IMR-90 (cell line): Measurements from ENCODE around the gene PEF1. TPM values are rescaled to one million over a fixed set of nuclear protein-coding genes. Genes with fewer than 3 reads are reported as not detected.

ENCODE experiments used
- ATAC-seq: fragments of 200-7000 bp; cut with Tn5 transposase; 2 replicates; pipeline ENCODE4 v1.9.1; 2020; ENCODE audit warnings: low read depth, mild to moderate bottlenecking, moderate library complexity
- BruUV-seq: library from RNA; stranded (reverse); fragments of 400-500 nt; replicated peaks from 2 replicates; lab custom pipeline; 2021; lab: Mats Ljungman, UMichigan
- CTCF ChIA-PET: fragments of 300-600 bp; formaldehyde crosslinking; extraction: SDS; loops from one replicate; lab custom pipeline; 2021; ENCODE audit warnings: antibody characterized with exemption; lab: Yijun Ruan, JAX
- POLR2A ChIA-PET: fragments of 300-600 bp; sonication (Branson Sonifier 250); formaldehyde crosslinking; loops from one replicate; lab custom pipeline; 2022; ENCODE audit warnings: antibody characterized with exemption; ENCODE audit not compliant: unreplicated experiment; lab: Charles Lee
- DNase-seq: peaks from one replicate; pipeline ENCODE4 v3.0.0; 2013
- H2AFZ ChIP-seq: replicated peaks from 2 replicates; pipeline ENCODE3; 2013; ENCODE audit warnings: low read length, mild to moderate bottlenecking; ENCODE audit not compliant: poor library complexity
- H2AK5ac ChIP-seq: 2 replicates; pipeline ENCODE4 v1.6.1; 2013; ENCODE audit warnings: low read depth, low read length, inconsistent platforms
- H2AK9ac ChIP-seq: replicated peaks from 2 replicates; pipeline ENCODE3; 2013; ENCODE audit warnings: mild to moderate bottlenecking, low read depth, low read length, moderate library complexity; ENCODE audit not compliant: poor library complexity
- H2BK120ac ChIP-seq: 2 replicates; pipeline ENCODE4 v1.6.1; 2013; ENCODE audit warnings: low read depth, low read length, inconsistent platforms
- H2BK15ac ChIP-seq: 3 replicates; pipeline ENCODE4 v1.6.1; 2013; ENCODE audit warnings: low read depth, low read length, inconsistent platforms
- H2BK20ac ChIP-seq: 2 replicates; pipeline ENCODE4 v1.6.1; 2013; ENCODE audit warnings: low read depth, mild to moderate bottlenecking, inconsistent platforms, low read length, moderate library complexity
- H2BK5ac ChIP-seq: 2 replicates; pipeline ENCODE4 v1.6.1; 2013; ENCODE audit warnings: mild to moderate bottlenecking, low read depth, low read length, inconsistent platforms; ENCODE audit not compliant: poor library complexity, severe bottlenecking
- H3K14ac ChIP-seq: replicated peaks from 2 replicates; pipeline ENCODE4 v1.6.1; 2013; ENCODE audit warnings: low read depth, low read length, inconsistent platforms
- H3K18ac ChIP-seq: 2 replicates; pipeline ENCODE4 v1.6.1; 2013; ENCODE audit warnings: low read depth, low read length, control low read depth
- H3K23ac ChIP-seq: 2 replicates; pipeline ENCODE4 v1.6.1; 2013; ENCODE audit warnings: low read depth, low read length, inconsistent platforms
- H3K27ac ChIP-seq: 2 replicates; pipeline ENCODE4 v1.5.1; 2013; ENCODE audit warnings: mild to moderate bottlenecking, control low read depth, low read length; ENCODE audit not compliant: insufficient read depth
- H3K27me3 ChIP-seq: 2 replicates; pipeline ENCODE4 v1.6.1; 2013; ENCODE audit warnings: low read length; ENCODE audit not compliant: control insufficient read depth, insufficient read depth
- H3K36me3 ChIP-seq: 2 replicates; pipeline ENCODE4 v1.6.1; 2013; ENCODE audit warnings: low read length, mixed read lengths; ENCODE audit not compliant: control insufficient read depth, insufficient read depth
- H3K4ac ChIP-seq: 2 replicates; pipeline ENCODE4 v1.6.1; 2013; ENCODE audit warnings: low read depth, low read length, inconsistent platforms
- H3K4me1 ChIP-seq: 2 replicates; pipeline ENCODE4 v1.6.1; 2013; ENCODE audit warnings: low read length, mixed read lengths; ENCODE audit not compliant: control insufficient read depth, insufficient read depth
- H3K4me2 ChIP-seq: 2 replicates; pipeline ENCODE4 v1.6.1; 2013; ENCODE audit warnings: low read depth, mild to moderate bottlenecking, control low read depth, low read length, moderate library complexity
- H3K4me3 ChIP-seq: 2 replicates; pipeline ENCODE4 v1.5.1; 2013; ENCODE audit warnings: low read depth, mild to moderate bottlenecking, control low read depth, low read length, moderate library complexity; ENCODE audit not compliant: insufficient read depth
- H3K56ac ChIP-seq: 2 replicates; pipeline ENCODE4 v1.6.1; 2013; ENCODE audit warnings: low read length, inconsistent platforms; ENCODE audit not compliant: insufficient read depth; ENCODE audit errors: extremely low read depth
- H3K79me1 ChIP-seq, 2 experiments: 2 replicates each; pipeline ENCODE4 v1.6.1; 2013; ENCODE audit warnings: low read length in 2 of 2, inconsistent platforms in 1 of 2, low read depth in 1 of 2
- H3K9ac ChIP-seq: 2 replicates; pipeline ENCODE4 v1.6.1; 2013; ENCODE audit warnings: low read depth, low read length, control low read depth
- H3K9me1 ChIP-seq: 2 replicates; pipeline ENCODE4 v1.6.1; 2013; ENCODE audit warnings: low read length, inconsistent platforms; ENCODE audit not compliant: insufficient read depth
- H3K9me3 ChIP-seq: 2 replicates; pipeline ENCODE4 v1.6.1; 2013; ENCODE audit warnings: low read length; ENCODE audit not compliant: control insufficient read depth, insufficient read depth
- H4K20me1 ChIP-seq: 2 replicates; pipeline ENCODE4 v1.6.1; 2013; ENCODE audit warnings: low read length, inconsistent platforms; ENCODE audit not compliant: insufficient read depth
- H4K5ac ChIP-seq: 2 replicates; pipeline ENCODE4 v1.6.1; 2013; ENCODE audit warnings: mild to moderate bottlenecking, low read depth, low read length, control low read depth
- H4K8ac ChIP-seq, 2 experiments: 2 replicates each; pipeline ENCODE4 v1.6.1; 2013; ENCODE audit warnings: low read depth in 2 of 2, low read length in 2 of 2, control low read depth in 1 of 2, inconsistent platforms in 1 of 2
- H4K91ac ChIP-seq: 2 replicates; pipeline ENCODE4 v1.6.1; 2013; ENCODE audit warnings: low read depth, low read length, inconsistent platforms; ENCODE audit not compliant: insufficient read depth
- CEBPB ChIP-seq: IDR thresholded peaks from 2 replicates; pipeline ENCODE4 v1.6.1; 2012; ENCODE audit warnings: low read depth, low read length, improper control_type of control experiment
- FOS ChIP-seq: fragments of 150-350 bp; IDR thresholded peaks from 2 replicates; pipeline ENCODE4 v1.6.1; 2016; ENCODE audit warnings: low read depth, low read length
- MAFK ChIP-seq: IDR thresholded peaks from 2 replicates; pipeline ENCODE4 v1.6.1; 2012; ENCODE audit warnings: low read depth, low read length, improper control_type of control experiment
- RFX5 ChIP-seq: IDR thresholded peaks from 2 replicates; pipeline ENCODE4 v1.8.0; 2012; ENCODE audit warnings: low read depth, mild to moderate bottlenecking, low read length, moderate library complexity
- WGBS, 2 experiments: methylation state at CpG; one replicate each; pipeline versions ENCODE4 v1.1.5 to v1.1.7; 2013; ENCODE audit warnings: missing lambda C conversion rate in 2 of 2; ENCODE audit not compliant: insufficient read length in 1 of 2; ENCODE audit errors: extremely low coverage in 2 of 2; 5-methylcytosine and 5-hydroxymethylcytosine counted together
- dilution Hi-C: fragments of 300-500 bp; cut with HindIII; formaldehyde crosslinking; loops from one replicate; pipeline ENCODE4 v1.14.3; 2018; ENCODE audit warnings: low sequenced_read_pairs; ENCODE audit not compliant: unreplicated experiment
- in situ Hi-C: fragments of 300-500 bp; cut with MboI; formaldehyde crosslinking; loops from 3 replicates; pipeline ENCODE4 v1.14.3; 2019; ENCODE audit warnings: low sequenced_read_pairs, inconsistent platforms, mixed read lengths
- intact Hi-C: fragments of 100-400 bp; cut with micrococcal nuclease; formaldehyde crosslinking; loops from 2 replicates; pipeline ENCODE4 v1.10.0; 2022
- polyA plus RNA-seq, 3 experiments: library from polyadenylated mRNA; depleted of rRNA; stranded (reverse); fragments of >200 nt; gene quantifications; 2 replicates each; pipeline ENCODE4 v1.2.3, GENCODE V29; 2012; ENCODE audit warnings: low replicate concordance in 1 of 3
- total RNA-seq: library from RNA; depleted of rRNA; stranded (reverse); fragments of >200 nt; gene quantifications from 2 replicates; pipeline ENCODE4 v1.2.3, GENCODE V29; 2012

PEF1 gene
- total and polyA plus RNA-seq, 2 of the 4 experiments (the other 2 are of a cell fraction): 84.2 to 104 TPM

- CTCF ChIA-PET: no interaction called here
- no peak overlapping the region for H2BK120ac ChIP-seq
- no peak overlapping the region for H2AK9ac ChIP-seq
- DNase-seq: no peak
- no peak for ATAC-seq
- WGBS, 2 experiments: 95% methylated on average over 4 of the region's 9 CpGs; no CpG with 5 or more reads in 1 of the 2 experiments
- peaks cover 7% of the 10 kb centered on the region; the same call in 1 of the 2 replicates for H3K9me1 ChIP-seq
- H3K27ac ChIP-seq: no peak overlapping the region
- dilution Hi-C loops: no loop called here
- TF ChIP-seq MAFK (no peak), CEBPB (no peak), RFX5 (no peak), FOS (no peak)
- intact Hi-C loops: no loop called here
- H3K4me2 ChIP-seq: no peak overlapping the region
- H3K4me3 ChIP-seq: no peak overlapping the region
- H3K14ac ChIP-seq: no peak overlapping the region
- H2BK5ac ChIP-seq: no peak overlapping the region
- H3K79me1 ChIP-seq: no peaks in the 10 kb centered on the region; a peak in 1 of 4 replicates
- no peak overlapping the region for H2BK15ac ChIP-seq
- no peak overlapping the region for H3K23ac ChIP-seq
- no TSS peak for BruUV-seq
- no peak overlapping the region for H4K8ac ChIP-seq
- no peak overlapping the region for H3K4ac ChIP-seq
- no peak overlapping the region for H4K91ac ChIP-seq
- H2BK20ac ChIP-seq: no peak overlapping the region
- H4K5ac ChIP-seq: no peak overlapping the region
- H3K9ac ChIP-seq: no peak overlapping the region
- H2AFZ ChIP-seq: no peak overlapping the region
- H3K18ac ChIP-seq: no peak overlapping the region
- peaks cover 9% of the 10 kb centered on the region; the same call in 1 of the 2 replicates for H3K4me1 ChIP-seq
- in situ Hi-C loops: no loop called here
- H4K20me1 ChIP-seq: no peaks in the 10 kb centered on the region
- POLR2A ChIA-PET: no interaction called here
- H3K56ac ChIP-seq: no peak overlapping the region
- no peaks in the 10 kb centered on the region for H3K9me3 ChIP-seq
- H3K27me3 ChIP-seq: no peaks in the 10 kb centered on the region
- no peak overlapping the region for H2AK5ac ChIP-seq
- H3K36me3 ChIP-seq: peaks cover 68% of the 10 kb centered on the region
These were observed 28.8 kb upstream of the PEF1 start for GRCh38 chr1:31673433-31673832.
